Adrenal gland (tissue), 5 donors: ENCODE data around the gene EPM2AIP1.

ENCODE experiments used
- CTCF ChIP-seq, 6 experiments: fragments of 450-650 bp in 4 of 6; fragments of 200-600 bp in 2 of 6; sonication (generic) in 1 of 6; IDR thresholded peaks; 1 replicate in 5 of 6; 2 replicates in 1 of 6; pipeline versions ENCODE4 v1.5.1 to v1.8.0; 2016 to 2021; ENCODE audit warnings: antibody characterized with exemption in 6 of 6, mild to moderate bottlenecking in 2 of 6, moderate library complexity in 1 of 6
- POLR2A ChIP-seq, 2 donors: fragments of 450-650 bp; IDR thresholded peaks; one replicate each; pipeline ENCODE4 v1.6.1; 2017; ENCODE audit warnings: antibody characterized with exemption in 2 of 2, mild to moderate bottlenecking in 2 of 2, moderate library complexity in 1 of 2
- donor health status: DM: no; HTN: no; CAD: no.

- TF ChIP-seq CTCF (IDR thresholded peaks at IDR 0.05) (no peak), POLR2A (IDR thresholded peaks at IDR 0.05) (no peak)
Measured at GRCh38 chr3:36957862-36958686, 34.9 kb downstream of the EPM2AIP1 start.
